ENCODE results near the gene ARHGAP15.
"Not testable (repeated sequence)": the region's sequence is repeated elsewhere in the genome, so short reads cannot be mapped to it uniquely, and the experiment has no call there.

ARHGAP15 gene

GRCh38 chr2:143128681-143129580, at the start of gene ARHGAP15:
Gene ARHGAP15 (plus strand): TSS chr2:143129419.
- no peak within 1 kb of the TSS for H3K9ac ChIP-seq (ENCODE audit: insufficient read length, low read depth)
- no peak for DNase-seq (ENCODE audit: low read depth, low spot score)
- no peak within 1 kb of the TSS for H3K4me3 ChIP-seq (ENCODE audit: insufficient read length, low read depth)

DNA sequence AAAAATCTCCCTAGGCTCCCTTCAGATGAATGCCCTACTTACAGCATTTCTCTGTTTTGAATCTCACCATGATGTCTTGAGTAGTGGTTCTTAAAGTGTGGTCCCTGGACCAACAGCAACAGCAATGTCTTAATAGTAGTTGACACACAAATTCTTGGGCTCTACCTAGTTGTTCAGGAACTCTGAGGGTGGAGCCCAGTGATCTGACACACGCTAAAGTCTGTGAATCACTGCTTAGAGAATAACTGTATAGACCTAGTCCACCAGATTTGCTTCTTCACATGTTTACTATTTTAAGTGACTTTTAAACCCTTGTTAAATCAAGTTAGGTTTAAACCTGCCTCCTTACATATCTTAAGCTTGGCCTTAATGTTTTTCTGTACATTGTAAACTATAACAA, 47.6 kb upstream of the ARHGAP15 start:
- no peak overlapping the region for H3K9ac ChIP-seq (ENCODE audit: insufficient read length, low read depth)
- H3K4me3 ChIP-seq (ENCODE audit: insufficient read length, low read depth) = no peak overlapping the region
- no peaks in the 10 kb centered on the region for H3K36me3 ChIP-seq (ENCODE audit: insufficient read depth, insufficient read length, low read length)
- no peaks in the 10 kb centered on the region for H3K9me3 ChIP-seq (ENCODE audit: insufficient read depth, low read length)
- no peaks in the 10 kb centered on the region for H3K27me3 ChIP-seq (ENCODE audit: insufficient read depth, insufficient read length)
- no peak for DNase-seq (ENCODE audit: low read depth, low spot score)
- TF ChIP-seq ZNF274 (IDR thresholded peaks at IDR 0.05; ENCODE audit: low read depth, low read length) (no peak), SUZ12 (IDR thresholded peaks at IDR 0.05; ENCODE audit: extremely low read depth, insufficient read depth, insufficient read length) (no peak), YY1 (IDR thresholded peaks at IDR 0.05; ENCODE audit: insufficient read depth, insufficient read length) (no peak)
- H3K4me1 ChIP-seq (ENCODE audit: insufficient read depth, insufficient read length) = no peaks in the 10 kb centered on the region

More at GRCh38 chr2:143128681-143129580, at the start of gene ARHGAP15:
- Histone ChIP-seq H3K9me3 (ENCODE audit: insufficient read depth, low read length) (no peaks in the 10 kb centered on the region), H3K36me3 (ENCODE audit: insufficient read depth, insufficient read length, low read length) (no peaks in the 10 kb centered on the region), H3K27me3 (ENCODE audit: insufficient read depth, insufficient read length) (no peaks in the 10 kb centered on the region), H3K4me1 (ENCODE audit: insufficient read depth, insufficient read length) (no peaks in the 10 kb centered on the region)
- TF ChIP-seq SUZ12 (IDR thresholded peaks at IDR 0.05; ENCODE audit: extremely low read depth, insufficient read depth, insufficient read length) (no peak), ZNF274 (IDR thresholded peaks at IDR 0.05; ENCODE audit: low read depth, low read length) (no peak), YY1 (IDR thresholded peaks at IDR 0.05; ENCODE audit: insufficient read depth, insufficient read length) (no peak)

DNA sequence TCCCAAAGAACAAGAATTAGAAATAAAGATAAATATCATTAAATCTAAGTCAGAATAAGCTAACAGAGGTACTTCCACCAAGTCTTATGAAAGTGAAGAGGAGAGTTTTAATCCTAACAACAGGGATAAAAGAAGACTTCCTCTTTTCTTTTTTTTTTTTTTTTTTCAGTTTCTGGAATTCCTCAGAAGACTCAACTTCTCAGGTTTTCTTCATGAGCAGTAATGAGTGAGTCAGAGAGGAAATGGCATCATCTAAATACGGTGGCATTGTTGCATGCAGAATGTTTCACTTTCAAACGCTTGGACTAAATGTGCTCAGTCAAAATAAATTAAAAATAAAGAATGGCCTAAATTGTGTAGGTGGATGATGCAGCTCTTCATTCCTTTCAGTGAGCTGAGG, 45.6 kb upstream of the ARHGAP15 start:
- no peaks in the 10 kb centered on the region for H3K36me3 ChIP-seq (ENCODE audit: insufficient read depth, insufficient read length, low read length)
- no peak overlapping the region for H3K4me3 ChIP-seq (ENCODE audit: insufficient read length, low read depth)
- no peaks in the 10 kb centered on the region for H3K9me3 ChIP-seq (ENCODE audit: insufficient read depth, low read length)
- no peak overlapping the region for H3K9ac ChIP-seq (ENCODE audit: insufficient read length, low read depth)
- H3K27me3 ChIP-seq (ENCODE audit: insufficient read depth, insufficient read length) = no peaks in the 10 kb centered on the region
- no peak for TF ChIP-seq ZNF274 (IDR thresholded peaks at IDR 0.05; ENCODE audit: low read depth, low read length)
- TF ChIP-seq YY1 (IDR thresholded peaks at IDR 0.05; ENCODE audit: insufficient read depth, insufficient read length) = no peak
- TF ChIP-seq SUZ12 (IDR thresholded peaks at IDR 0.05; ENCODE audit: extremely low read depth, insufficient read depth, insufficient read length) = no peak
- H3K4me1 ChIP-seq (ENCODE audit: insufficient read depth, insufficient read length) = no peaks in the 10 kb centered on the region
- DNase-seq (ENCODE audit: low read depth, low spot score) = no peak

GRCh38 chr2:143084462-143084861, 44.8 kb upstream of the ARHGAP15 start:
- no peak for TF ChIP-seq YY1 (IDR thresholded peaks at IDR 0.05; ENCODE audit: insufficient read depth, insufficient read length)
- no peaks in the 10 kb centered on the region for H3K36me3 ChIP-seq (ENCODE audit: insufficient read depth, insufficient read length, low read length)
- DNase-seq (ENCODE audit: low read depth, low spot score) = no peak
- no peak overlapping the region for H3K4me3 ChIP-seq (ENCODE audit: insufficient read length, low read depth)
- no peaks in the 10 kb centered on the region for H3K4me1 ChIP-seq (ENCODE audit: insufficient read depth, insufficient read length)
- H3K9ac ChIP-seq (ENCODE audit: insufficient read length, low read depth) = no peak overlapping the region
- H3K9me3 ChIP-seq (ENCODE audit: insufficient read depth, low read length) = no peaks in the 10 kb centered on the region
- no peaks in the 10 kb centered on the region for H3K27me3 ChIP-seq (ENCODE audit: insufficient read depth, insufficient read length)

DNA sequence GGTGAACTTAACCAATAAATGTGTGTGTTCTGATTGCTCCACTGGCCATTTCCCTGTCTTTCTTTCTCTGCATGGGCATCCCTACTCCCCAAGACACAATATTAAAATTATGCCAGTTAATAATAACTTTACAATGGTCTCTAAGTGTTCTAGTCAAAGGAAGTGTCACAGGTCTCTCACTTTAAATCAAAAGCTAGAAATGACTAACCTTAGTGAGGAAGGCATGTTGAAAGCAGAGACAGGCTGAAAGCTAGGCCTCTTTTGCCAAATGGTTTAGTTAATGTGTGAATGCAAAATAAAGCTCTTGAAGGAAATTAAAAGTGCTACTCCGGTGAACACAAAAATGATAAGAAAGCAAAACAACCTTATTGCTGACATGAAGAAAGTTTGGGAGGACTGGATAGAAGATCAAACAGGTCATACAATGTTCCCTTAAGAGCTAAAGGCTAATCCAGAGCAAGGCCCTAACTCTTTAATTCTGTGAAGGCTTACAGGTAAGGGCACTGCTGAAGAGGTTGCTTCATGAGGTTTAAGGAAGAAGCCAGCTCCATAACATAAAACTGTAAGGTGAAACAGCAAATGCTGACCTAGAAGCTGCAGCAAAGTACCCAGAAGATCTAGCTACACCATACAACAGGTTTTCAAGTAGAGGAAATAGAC, 44.0 kb upstream of the ARHGAP15 start:
- Histone ChIP-seq H3K9ac (ENCODE audit: insufficient read length, low read depth) (no peak overlapping the region), H3K36me3 (ENCODE audit: insufficient read depth, insufficient read length, low read length) (no peaks in the 10 kb centered on the region), H3K9me3 (ENCODE audit: insufficient read depth, low read length) (no peaks in the 10 kb centered on the region), H3K27me3 (ENCODE audit: insufficient read depth, insufficient read length) (no peaks in the 10 kb centered on the region), H3K4me1 (ENCODE audit: insufficient read depth, insufficient read length) (no peaks in the 10 kb centered on the region), H3K4me3 (ENCODE audit: insufficient read length, low read depth) (no peak overlapping the region)
- DNase-seq (ENCODE audit: low read depth, low spot score) = no peak
- TF ChIP-seq YY1 (IDR thresholded peaks at IDR 0.05; ENCODE audit: insufficient read depth, insufficient read length) (no peak), ZNF274 (IDR thresholded peaks at IDR 0.05; ENCODE audit: low read depth, low read length) (no peak)

DNA sequence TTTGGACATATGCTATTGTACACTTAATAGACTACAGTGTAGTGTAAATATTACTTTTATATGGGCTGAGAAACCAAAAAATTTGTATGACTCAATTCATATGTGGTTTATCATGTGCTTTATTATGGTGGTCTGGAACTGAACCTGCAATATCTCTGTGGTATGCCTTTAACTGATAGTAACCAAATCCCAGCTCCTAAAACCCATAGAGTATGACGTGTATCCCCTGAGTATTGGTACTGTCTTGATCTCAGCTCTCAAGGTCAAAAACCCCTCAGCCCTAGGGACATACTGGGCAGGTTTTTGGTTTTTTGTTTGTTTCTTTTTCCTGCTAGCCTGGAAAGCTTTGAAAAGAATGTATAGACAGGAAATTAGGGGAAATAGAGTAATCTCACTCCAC, 42.2 kb upstream of the ARHGAP15 start:
- no peak overlapping the region for H3K4me3 ChIP-seq (ENCODE audit: insufficient read length, low read depth)
- no peaks in the 10 kb centered on the region for H3K9me3 ChIP-seq (ENCODE audit: insufficient read depth, low read length)
- H3K36me3 ChIP-seq (ENCODE audit: insufficient read depth, insufficient read length, low read length) = no peaks in the 10 kb centered on the region
- H3K9ac ChIP-seq (ENCODE audit: insufficient read length, low read depth) = no peak overlapping the region
- TF ChIP-seq ZNF274 (IDR thresholded peaks at IDR 0.05; ENCODE audit: low read depth, low read length) (no peak), YY1 (IDR thresholded peaks at IDR 0.05; ENCODE audit: insufficient read depth, insufficient read length) (no peak), SUZ12 (IDR thresholded peaks at IDR 0.05; ENCODE audit: extremely low read depth, insufficient read depth, insufficient read length) (no peak)
- H3K27me3 ChIP-seq (ENCODE audit: insufficient read depth, insufficient read length) = no peaks in the 10 kb centered on the region
- DNase-seq (ENCODE audit: low read depth, low spot score) = no peak
- H3K4me1 ChIP-seq (ENCODE audit: insufficient read depth, insufficient read length) = no peaks in the 10 kb centered on the region

GRCh38 chr2:143088388-143088787, 40.8 kb upstream of the ARHGAP15 start:
- no peaks in the 10 kb centered on the region for H3K27me3 ChIP-seq (ENCODE audit: insufficient read depth, insufficient read length)
- no peaks in the 10 kb centered on the region for H3K9me3 ChIP-seq (ENCODE audit: insufficient read depth, low read length)
- DNase-seq (ENCODE audit: low read depth, low spot score) = no peak
- no peaks in the 10 kb centered on the region for H3K36me3 ChIP-seq (ENCODE audit: insufficient read depth, insufficient read length, low read length)
- TF ChIP-seq SUZ12 (IDR thresholded peaks at IDR 0.05; ENCODE audit: extremely low read depth, insufficient read depth, insufficient read length) (no peak), ZNF274 (IDR thresholded peaks at IDR 0.05; ENCODE audit: low read depth, low read length) (no peak), YY1 (IDR thresholded peaks at IDR 0.05; ENCODE audit: insufficient read depth, insufficient read length) (no peak)
- no peaks in the 10 kb centered on the region for H3K4me1 ChIP-seq (ENCODE audit: insufficient read depth, insufficient read length)
- H3K4me3 ChIP-seq (ENCODE audit: insufficient read length, low read depth) = no peak overlapping the region
- no peak overlapping the region for H3K9ac ChIP-seq (ENCODE audit: insufficient read length, low read depth)

GRCh38 chr2:143089520-143089919, 39.7 kb upstream of the ARHGAP15 start:
- not testable (repeated sequence) for H3K27me3 ChIP-seq (ENCODE audit: insufficient read depth, insufficient read length); DNase-seq (ENCODE audit: low read depth, low spot score)

More at GRCh38 chr2:143089520-143089919, 39.7 kb upstream of the ARHGAP15 start:
- not testable (repeated sequence) for H3K36me3 ChIP-seq (ENCODE audit: insufficient read depth, insufficient read length, low read length); H3K4me1 ChIP-seq (ENCODE audit: insufficient read depth, insufficient read length); H3K9ac ChIP-seq (ENCODE audit: insufficient read length, low read depth); H3K4me3 ChIP-seq (ENCODE audit: insufficient read length, low read depth); H3K9me3 ChIP-seq (ENCODE audit: insufficient read depth, low read length)

Measured in NT2/D1 (cell line).